GM18868 (cell line): Measurements from ENCODE around the gene GRB7.
"Not testable (repeated sequence)": the region's sequence is repeated elsewhere in the genome, so short reads cannot be mapped to it uniquely, and the experiment has no call there.

Experiments
- ATAC-seq: cut with Tn5 transposase; IDR thresholded peaks from one replicate; pipeline ENCODE4 v1.9.1; 2021; ENCODE audit warnings: mild to moderate bottlenecking, moderate library complexity; ENCODE audit not compliant: unreplicated experiment

The GRB7 gene

DNA sequence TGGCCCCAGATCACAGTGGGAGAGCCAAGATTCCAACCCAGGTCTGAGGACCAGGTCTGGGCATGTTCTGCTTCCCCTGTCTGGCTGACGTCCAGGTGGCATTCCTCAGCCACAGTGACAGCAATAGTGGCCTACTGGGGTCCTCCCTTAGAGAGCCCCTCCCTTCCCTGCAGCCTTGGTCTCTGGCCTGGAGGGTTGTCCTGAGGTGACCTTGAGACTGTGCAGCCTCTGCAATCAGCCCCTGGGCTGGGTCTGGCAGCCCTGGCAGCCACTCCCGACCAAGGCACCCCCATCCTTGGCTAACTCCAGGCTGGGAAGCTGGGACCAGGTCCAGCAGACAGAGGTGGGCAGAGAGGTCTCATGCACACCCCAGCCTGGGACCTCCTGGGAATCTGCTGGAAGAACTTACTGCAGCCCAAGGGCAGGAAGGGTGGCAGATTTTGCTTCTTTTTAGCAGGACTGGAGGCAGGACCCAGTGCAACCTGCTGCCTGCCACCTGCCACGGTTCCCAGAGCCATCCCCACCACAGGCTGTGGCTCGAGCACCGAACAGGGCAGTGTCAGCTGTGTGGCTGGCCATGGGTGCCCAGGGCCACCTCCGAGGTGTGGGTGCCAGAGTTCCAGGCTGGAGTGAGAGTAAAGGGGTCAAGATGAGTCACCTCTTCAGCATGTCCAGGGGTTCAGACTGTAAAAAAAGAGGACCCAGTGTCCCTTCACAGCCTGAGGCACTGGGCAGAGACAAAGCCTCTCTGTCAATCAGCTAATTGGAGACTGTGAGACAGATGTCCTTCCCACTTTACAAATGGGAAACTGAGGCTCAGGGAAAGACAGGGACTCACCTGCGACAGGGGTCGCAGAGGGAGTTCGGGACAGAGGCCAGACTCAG, 12.6 kb downstream of the GRB7 start:
- no peak for ATAC-seq

DNA sequence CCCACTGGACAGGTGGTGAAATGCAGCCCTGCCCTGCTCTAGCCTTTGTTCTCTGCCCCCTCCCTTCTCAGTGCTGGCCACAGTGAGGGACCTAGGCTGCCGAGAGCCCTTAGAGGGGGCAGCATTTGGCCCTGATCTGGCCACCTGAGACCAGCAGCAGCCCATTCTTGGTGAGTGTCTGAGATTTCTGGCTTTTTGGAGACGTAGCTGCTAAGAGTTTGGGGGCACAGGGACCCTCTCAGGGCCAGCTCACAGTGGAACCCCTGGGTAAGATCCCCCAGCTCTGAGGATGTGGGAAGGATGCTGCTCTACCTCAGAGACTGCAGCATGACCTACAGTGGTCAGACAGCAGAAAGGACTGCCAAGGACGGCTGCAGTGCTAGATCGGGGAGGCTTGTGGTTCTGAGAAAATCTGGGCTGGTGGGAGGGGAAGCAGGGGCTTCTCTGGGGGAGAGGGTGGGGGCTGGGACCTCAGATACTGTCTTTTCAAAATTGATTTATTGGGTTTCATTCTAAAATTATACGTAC, 13.3 kb downstream of the GRB7 start:
- ATAC-seq = no peak

DNA sequence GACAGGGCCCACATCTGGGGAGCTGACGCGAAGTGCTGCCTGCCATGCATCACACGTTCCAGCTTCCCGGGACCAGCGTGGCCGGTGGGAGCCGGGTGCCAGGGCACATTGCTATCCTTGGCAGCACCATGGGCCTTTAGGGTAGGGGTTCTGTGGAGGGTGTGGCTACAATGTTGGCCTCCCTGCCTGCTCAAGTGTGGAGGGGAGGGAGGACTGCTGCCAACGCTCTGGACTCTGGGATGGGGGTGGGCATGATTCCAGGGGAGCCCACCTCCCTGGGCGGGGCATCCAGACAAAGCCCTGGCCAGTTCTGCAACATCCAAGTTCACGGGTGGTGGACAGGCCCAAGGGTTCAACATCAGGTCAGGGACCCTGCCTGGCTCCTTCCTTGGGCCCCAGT, 13.9 kb downstream of the GRB7 start:
- ATAC-seq = no peak

DNA sequence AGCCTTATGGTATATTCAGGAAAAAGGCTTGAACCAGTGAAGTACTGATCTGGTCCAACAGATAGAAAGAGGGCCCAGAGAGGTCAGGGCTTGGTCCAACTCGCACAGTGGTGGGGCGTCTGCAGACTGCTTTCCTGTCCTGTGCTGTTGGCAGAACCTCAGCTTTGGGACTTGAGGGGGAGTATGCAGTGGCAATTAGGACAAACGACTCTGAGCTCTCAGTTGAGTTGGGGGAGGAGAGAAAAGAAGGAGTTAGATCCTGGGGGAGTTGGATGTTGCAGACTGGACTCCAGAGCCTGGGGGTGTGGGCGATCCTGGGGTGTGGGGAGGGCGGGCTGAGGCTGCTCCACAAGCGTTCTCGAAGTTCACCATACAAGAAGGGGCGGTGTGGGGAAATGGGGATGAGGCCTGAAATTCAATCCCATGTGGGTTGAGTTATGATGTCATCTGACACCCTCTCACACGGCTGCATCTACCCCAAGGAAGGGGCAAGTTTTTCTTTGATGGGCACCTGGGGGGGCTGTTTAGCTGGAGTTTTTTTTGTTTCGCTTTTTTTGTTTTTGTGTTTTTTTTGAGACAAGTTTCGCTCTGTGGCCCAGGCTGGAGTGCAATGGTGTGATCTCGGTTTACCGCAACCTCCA, 14.6 kb downstream of the GRB7 start:
- no peak for ATAC-seq

DNA sequence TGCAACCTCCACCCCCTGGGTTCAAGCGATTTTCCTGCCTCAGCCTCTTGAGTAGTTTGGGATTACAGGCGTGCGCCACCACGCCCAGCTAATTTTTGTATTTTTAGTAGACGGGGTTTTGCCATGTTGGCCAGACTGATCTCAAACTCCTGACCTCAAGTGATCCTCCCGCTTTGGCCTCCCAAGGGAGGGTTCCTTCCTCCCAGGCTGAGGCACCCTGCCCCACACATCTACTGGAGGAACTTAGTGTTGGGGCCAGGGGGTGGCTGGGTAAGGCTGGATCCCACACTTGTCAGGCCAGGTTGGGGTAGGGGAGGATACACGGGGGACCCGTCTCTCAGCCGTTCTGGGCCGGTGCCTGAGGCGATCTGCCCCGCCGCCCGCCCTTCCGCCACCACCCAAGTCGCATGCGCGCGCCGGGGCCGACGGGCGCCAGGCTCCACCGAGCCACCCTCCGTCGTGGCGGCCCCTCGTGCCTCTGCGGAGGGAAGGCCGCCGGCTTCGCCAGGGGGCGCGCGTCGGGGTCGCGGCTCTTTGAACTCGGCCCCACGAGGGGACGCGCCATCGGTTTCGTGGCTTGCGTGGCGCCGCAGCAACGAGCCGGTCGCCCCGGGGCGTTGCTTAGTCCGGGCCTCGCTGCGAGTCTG, 15.9 kb downstream of the GRB7 start:
- peak; percentile 27 for ATAC-seq

DNA sequence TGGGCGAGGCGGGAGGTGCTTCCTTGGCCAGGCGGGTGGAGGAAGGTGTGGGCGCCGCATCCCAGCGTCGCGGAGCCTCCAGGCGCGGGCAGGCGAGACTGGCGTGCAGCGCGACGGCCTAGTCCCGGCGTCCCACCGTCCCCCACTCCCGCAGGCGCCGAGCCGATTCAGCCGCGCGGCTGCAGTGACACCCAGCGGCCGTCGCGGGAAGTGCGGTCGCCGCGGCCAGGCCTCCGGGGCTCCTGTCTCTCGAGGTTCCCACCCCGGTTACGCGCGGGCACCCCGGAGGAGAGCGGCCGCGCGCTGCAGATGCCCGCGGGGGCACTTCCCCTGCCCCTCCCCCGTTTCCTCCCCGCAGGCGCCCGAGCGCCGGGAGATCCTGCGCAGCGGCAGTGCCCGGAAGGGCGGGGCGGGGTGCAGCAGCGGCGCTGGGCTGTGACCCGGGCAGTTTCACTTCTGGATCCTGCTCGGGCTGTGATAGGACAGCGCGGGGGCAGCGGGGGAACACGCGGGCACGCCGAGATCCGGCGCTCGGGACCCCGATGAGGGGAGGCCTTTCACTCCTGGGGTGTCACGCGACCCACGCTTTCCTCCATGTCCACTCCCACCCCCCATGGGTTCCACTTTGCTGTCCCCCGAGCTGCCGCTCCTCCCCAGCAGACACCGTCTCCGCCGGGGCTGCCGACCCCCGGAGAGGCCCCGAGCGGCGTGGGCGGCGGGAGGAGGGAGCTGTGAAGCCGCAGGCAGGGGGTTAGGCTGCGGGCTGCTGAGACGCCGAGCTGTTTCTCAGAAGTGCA, 16.6 kb downstream of the GRB7 start:
- peak; percentile 66 for ATAC-seq

DNA sequence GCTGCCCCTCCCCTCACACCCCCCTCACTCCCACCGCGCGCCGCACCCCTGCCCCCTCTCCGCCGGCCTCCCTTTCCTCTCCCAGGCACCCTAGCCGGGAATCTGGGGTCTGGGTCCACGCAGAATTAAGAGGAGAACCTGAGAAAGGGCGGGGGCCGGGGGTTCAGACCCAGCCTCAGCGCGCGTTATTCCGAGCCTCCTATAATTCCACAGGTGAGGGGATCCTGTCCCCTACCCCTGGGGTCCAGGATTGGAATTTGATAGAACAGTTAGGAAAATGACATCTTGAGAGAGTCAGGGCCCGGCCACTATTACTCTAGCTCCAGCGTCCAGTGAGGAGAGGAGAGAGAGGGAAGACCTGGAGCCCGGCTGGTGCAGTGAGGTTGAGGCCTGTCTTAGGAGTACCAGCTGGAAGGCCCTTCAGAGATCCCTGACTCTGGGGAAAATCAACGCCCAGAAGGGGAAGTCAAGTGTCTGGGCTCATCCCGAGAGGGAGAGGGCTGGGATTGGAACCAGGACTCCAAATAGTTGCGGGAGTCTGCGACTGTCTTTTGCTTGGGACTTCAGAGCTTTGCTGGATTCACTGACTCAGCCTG, 17.3 kb downstream of the GRB7 start:
- no peak for ATAC-seq

DNA sequence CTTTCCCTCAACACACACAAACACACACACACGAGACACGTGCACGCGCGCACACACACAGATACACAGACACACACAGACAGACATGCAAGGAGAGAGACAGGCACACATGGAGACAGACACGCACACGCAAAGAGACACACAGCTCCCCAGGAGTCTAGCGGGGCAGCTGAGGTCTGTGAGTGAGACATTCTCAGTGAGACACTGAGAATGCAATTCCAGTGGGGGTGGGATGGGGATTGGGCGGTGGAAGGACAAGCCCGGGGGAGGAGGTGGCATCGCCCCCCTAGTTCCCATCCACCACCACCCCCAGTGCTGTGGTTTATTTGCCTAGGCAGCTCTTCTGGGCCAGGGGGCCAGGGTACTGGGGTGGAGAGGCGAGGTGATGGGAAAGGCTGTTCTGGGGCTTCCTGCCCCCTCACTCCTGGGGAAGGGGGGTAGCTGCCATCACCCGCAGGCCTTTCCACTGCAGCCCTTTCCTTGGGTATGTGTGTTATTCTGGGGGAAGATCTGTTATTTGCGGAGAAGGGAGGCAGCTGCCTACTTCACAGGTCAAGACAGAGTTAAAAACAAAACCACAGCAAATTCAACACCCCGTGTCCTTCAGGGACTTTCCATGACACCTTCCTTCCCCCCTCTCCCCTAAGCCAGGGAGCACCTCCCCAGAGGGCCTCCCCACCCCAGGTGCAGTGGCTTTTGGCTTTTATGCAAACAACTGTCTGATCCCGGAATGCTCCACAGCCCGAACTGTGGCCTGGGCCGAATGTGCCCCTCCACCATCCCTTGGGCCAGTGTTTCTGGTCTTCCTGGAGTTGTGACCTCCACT, 18.0 kb downstream of the GRB7 start:
- no peak for ATAC-seq

DNA sequence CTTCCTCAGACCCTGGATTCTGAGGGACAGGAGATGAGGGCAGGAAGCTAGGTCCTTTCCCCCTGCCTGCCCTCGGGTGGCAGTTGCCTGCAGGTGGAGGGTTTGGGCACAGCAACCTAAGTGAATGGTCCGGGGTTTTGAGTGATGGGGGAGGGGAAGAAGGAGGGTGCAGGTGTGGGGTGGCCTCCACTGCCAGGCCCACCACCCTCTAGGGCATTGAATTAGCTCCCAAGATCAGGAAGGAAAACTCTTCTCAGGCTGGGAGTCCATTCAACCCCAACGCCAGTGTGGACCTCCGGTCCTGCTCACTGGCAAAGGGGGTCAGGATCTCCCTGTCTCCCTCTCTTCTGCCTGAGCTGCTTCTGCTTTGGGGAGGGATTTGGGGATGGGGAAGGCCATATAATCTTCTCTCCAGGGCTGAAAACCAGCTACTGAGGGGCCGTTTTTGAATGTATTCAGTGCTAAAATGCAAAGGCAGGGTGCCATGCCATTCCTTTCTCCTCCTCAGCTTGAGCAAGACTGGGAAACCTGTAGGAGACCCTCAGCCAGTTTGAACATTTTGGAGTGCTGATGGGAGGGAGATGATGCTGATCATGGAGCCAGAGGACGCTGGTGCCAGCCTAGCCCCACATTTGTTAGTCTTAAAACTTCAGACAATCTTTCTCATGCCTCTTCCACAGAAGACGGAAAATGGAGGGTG, 18.8 kb downstream of the GRB7 start:
- ATAC-seq = no peak

DNA sequence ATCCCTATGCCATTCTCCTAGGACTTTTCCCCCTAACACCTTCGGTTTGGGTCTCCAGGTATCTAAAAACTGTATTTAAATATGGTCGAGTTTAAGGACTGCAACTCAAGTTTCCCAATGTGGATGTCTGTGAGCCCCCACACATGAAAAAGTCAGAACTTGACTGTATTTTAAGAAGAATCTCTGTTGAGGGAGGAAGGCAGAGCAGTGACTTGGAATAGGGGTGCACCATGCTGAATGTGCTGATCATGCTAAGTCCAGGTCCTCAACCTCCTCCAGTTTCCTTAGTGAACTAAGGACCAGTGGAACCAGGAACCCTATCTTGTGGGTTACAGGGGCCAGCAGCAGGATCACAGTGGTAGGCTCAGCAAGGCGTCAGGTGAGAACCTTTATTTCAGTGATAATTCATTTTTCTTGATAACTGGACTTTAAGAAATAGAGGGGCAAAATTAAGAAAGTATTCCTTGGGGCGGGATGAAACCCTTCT, 19.5 kb downstream of the GRB7 start:
- no peak for ATAC-seq

DNA sequence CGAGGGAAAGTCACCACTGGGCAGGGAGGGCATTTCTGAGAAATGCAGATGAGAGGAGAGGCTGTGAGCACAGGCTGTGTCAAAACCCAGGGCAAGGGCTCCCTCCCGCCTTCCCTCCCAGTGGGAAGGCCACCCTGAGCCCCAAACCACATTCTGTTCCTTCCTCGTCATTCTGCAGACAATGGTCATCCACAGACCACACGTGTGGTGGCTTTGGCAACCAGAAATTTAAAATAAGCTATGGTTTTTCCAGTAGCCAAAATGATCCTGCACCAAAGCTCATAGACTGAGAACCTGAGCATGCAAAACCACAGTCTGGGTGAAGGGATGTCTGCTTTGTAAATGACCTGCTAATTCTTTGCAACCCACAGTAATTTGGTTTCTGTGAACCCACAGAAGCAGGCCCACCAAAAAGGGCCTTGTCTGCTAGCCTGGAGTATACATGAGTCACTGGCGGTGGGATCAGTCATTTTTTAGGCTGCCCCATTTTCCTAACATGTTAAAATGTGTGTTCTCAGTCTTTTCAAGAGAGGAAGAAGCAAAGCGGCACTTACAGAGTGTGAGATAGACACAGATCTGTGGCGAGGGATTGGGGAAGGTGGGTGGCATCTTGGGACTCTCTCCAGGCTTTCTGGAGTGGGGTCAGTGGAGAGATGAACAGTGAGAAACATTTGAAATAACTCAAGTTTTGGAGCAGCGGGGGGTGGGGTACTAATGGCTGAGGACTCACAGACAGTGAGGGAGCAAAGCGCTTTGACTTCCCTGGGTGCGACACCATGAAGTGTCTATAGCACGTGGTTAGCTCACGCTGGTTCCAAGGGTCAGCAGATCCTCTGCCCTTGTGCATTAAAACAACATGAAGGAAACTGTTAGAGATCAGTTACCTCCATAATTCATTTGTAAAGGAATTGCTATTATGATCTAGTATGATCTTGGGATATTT, 20.5 kb downstream of the GRB7 start:
- ATAC-seq = no peak

DNA sequence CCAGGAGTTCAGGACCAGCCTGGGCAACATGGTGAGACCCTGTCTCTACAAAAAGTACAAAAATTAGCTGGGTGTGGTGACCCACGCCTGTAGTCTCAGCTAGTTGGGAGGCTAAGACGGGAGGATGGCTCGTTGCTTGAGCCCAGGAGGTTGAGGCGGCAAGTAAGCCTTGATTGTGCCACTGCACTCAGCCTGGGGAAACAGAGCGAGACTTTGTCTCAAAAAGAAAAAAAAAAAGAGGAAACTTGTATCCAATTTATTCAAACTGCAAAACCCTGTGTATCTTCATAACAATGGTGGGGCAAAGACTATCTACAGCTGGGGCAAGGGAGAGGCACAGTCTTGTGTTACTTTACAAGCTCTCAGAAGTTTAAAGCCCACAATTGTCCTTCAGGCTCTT, 21.5 kb downstream of the GRB7 start:
- ATAC-seq = no peak

DNA sequence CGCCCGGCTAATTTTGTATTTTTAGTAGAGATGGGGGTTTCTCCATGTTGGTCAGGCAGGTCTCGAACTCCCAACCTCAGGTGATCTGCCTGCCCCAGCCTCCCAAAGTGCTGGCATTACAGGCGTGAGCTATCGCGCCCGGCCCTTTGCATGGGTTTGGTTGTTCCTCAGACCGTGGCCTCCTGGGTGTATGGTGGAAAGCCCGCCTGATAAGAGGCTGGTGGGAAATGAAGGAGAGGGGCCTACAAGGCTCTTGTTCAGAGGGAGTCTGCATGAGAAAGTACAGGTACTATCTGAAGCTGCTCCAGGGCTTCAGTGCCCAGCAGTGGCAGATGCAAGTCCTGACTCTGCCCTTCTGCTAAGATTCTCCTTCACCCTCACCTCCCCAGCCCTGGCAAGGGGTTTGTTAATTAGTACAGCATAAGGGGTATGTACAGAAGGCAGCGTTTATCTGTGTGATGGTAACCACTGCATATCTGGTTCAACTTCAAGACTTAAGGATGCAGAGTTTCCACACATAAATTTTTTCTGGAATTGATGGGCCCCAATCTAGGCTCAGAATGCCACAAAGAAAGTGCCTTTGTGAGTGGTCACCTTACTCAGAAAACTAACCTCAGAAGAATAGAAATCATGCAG, 24.2 kb downstream of the GRB7 start:
- no peak for ATAC-seq

DNA sequence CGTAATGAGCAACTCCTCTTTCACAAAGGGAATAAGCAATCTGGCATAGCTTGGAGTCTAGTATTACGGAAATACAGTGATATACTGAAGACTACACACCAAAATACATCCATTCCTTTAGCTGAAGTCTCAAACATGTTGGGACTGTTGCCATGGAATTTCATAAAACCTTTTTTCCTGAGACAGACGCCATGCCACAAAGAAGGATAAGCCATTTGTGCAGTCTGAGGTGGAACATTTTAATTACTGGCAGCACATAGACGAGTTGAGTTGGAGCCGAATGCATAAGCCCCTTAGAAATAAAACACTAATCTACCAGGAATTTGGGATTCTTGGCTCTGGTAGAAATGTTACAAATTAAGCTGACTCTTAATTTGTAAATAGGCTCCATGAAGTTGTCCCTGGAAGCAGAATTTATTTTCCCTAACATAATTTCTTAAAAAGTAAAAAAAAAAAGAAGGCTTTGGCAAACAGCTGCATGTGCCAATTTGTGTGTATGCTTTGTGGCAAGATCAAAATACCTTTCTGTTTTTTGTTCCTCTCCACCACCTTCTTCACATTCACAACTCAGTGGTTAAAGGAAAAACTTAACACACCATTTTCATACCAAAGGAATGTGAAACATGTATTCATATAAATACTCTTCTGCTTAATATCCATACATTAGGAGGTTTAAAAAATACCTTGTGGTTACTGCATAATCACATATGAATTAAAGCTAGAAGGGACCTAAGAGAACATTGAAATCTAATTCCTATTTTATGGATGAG, 25.5 kb downstream of the GRB7 start:
- ATAC-seq = no peak

DNA sequence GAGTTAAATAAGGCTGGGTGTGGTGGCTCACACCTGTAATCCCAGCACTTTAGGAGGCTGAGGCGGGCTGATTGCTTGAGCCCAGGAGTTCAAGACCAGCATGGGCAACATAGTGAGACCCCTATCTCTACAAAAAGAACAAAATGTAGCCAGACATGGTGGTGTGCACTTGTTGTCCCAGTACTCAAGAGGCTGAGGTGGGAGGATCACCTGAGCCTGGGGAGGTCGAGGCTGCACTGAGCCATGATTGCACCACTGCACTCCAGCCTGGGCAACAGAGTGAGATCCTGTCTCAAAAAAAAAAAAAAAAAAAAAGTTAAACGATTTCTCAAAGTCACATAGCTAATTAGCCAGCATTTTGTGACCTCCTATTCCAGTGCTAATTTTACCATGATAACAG, 26.4 kb downstream of the GRB7 start:
- not testable (repeated sequence) for ATAC-seq

DNA sequence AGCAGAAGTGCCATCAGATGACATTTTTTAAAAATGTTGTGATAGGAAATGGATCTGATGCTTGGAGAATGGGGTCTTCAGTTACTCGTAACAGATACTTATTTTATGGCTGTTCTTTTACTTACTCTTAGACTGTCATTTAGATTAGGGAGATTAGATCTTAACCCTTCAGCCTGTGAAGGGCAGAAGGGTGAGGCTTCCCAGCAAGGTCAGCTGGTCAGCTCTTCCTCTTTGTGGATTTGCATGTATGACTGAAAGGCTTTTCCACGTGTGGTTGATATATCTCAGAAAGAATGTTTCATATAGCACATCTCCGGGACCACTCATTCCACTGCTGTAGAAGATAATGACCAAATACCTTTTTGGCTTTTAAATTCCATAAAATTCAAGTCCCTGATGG, 27.4 kb downstream of the GRB7 start:
- ATAC-seq = no peak

DNA sequence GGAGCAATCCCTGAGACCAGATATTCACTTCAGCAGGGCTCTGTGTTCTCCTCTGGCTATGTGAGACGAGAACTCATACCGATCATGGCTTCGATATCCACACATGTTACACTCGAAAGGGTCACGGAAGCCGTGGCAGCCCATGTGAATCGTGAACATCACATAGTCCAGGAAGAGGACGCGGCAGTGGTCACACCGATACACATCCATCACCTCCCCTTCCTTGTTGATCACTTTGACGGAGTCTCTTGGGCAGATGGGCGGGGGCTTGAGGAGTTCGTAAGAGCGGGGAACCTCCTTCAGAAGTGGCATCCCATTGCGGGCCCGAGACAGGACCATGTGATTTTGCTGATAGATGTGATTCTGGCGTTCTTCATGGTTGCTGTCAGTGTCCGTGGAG, 28.0 kb downstream of the GRB7 start:
- ATAC-seq = no peak
